ENCODE results near the gene SELENBP1.

DNA sequence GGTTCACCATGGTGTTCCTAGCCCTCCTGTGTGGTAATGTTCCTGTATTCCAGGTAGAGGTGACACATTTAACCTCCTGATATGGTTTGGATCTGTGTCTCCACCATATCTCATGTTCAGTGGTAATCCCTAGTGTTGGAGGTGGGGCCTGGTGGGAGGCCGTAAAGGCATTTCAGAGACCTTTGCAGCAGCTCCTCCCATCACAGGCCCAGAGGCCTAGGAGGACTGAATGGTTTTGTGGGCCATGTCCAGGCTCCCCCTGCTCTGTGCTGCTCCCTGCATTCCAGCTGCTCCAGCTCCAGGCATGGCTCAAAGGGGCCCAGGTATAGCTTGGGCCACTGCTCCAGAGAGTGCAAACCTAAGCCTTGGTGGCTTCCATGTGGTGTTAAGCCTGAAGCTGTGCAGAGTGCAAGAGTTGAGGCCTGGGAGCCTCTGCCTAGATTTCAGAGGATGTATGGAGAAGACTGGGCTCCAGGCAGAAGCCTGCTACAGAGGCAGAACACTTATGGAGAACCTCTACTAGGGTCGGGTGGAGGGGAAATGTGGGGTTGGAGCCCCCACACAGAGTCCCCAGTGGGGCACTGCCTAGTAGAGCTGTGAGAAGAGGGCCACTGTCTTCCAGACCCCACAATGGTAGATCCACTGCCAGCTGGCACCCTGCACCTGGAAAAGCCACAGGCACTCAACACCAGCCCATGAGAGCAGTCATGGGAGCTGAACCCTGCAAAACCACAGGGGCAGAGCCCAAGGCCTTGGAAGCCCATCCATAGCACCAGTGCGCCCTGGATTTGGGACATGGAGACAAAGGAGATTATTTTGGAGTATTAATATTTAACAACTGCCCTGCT, 10.0 kb downstream of the SELENBP1 start:
- no peak for TF ChIP-seq POLR2A (IDR thresholded peaks at IDR 0.05)
- TF ChIP-seq, protein P1, sequence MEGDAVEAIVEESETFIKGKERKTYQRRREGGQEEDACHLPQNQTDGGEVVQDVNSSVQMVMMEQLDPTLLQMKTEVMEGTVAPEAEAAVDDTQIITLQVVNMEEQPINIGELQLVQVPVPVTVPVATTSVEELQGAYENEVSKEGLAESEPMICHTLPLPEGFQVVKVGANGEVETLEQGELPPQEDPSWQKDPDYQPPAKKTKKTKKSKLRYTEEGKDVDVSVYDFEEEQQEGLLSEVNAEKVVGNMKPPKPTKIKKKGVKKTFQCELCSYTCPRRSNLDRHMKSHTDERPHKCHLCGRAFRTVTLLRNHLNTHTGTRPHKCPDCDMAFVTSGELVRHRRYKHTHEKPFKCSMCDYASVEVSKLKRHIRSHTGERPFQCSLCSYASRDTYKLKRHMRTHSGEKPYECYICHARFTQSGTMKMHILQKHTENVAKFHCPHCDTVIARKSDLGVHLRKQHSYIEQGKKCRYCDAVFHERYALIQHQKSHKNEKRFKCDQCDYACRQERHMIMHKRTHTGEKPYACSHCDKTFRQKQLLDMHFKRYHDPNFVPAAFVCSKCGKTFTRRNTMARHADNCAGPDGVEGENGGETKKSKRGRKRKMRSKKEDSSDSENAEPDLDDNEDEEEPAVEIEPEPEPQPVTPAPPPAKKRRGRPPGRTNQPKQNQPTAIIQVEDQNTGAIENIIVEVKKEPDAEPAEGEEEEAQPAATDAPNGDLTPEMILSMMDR (IDR thresholded peaks at IDR 0.05), result no peak
